ENCODE results near the gene SYCP2.

- no peak for TF ChIP-seq EZH2 (IDR thresholded peaks at IDR 0.05; ENCODE audit: borderline replicate concordance)
- TF ChIP-seq, protein P1, sequence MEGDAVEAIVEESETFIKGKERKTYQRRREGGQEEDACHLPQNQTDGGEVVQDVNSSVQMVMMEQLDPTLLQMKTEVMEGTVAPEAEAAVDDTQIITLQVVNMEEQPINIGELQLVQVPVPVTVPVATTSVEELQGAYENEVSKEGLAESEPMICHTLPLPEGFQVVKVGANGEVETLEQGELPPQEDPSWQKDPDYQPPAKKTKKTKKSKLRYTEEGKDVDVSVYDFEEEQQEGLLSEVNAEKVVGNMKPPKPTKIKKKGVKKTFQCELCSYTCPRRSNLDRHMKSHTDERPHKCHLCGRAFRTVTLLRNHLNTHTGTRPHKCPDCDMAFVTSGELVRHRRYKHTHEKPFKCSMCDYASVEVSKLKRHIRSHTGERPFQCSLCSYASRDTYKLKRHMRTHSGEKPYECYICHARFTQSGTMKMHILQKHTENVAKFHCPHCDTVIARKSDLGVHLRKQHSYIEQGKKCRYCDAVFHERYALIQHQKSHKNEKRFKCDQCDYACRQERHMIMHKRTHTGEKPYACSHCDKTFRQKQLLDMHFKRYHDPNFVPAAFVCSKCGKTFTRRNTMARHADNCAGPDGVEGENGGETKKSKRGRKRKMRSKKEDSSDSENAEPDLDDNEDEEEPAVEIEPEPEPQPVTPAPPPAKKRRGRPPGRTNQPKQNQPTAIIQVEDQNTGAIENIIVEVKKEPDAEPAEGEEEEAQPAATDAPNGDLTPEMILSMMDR (IDR thresholded peaks at IDR 0.05; ENCODE audit: poor library complexity) = no peak
Observed at GRCh38 chr20:59925899-59926298, 7.5 kb downstream of the SYCP2 start.
